ENCODE results near the gene PPP2R5E. TPM values are rescaled to one million over a fixed set of nuclear protein-coding genes. Genes with fewer than 3 reads are reported as not detected.

The PPP2R5E gene
- total RNA-seq, 1 donor from 2014 or later, result 5.7 TPM

- Histone ChIP-seq H3K36me3 (no peaks in the 10 kb centered on the region), H3K4me1 (peaks cover 0 to 8% of the 10 kb centered on the region in 2 donors), H3K27me3 (no peaks in the 10 kb centered on the region), H3K4me3 (no peak overlapping the region), H3K9me3 (no peaks in the 10 kb centered on the region), H3K27ac (no peak overlapping the region)
- intact Hi-C loops (cut with DNase I), result no loop called here
- TF ChIP-seq CTCF (IDR thresholded peaks at IDR 0.05), result no peak
- no peak for DNase-seq (ENCODE audit: low spot score in 2 of 2)
These were observed 83.4 kb downstream of the PPP2R5E start for GRCh38 chr14:63459738-63460137.

DNA sequence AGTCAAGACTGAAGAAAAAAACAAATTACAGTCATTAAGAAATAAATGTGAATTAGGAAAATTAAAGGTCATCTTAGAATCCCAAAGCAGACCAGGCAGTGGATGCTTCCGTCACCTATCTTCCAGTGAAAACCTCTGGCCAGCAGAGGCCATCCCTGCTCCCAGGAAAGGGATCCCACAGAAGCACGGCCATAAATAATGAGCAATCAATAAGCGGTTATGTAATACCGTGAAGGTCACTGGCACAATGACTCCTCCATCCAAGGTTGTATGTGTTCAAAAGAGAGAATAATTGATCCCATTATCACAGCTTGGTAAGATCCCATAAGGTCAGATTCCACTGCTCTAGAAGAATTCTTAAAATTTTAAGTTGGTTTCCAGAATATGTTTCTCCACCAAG, 85.7 kb downstream of the PPP2R5E start:
- Histone ChIP-seq H3K4me1 (peaks cover 0 to 8% of the 10 kb centered on the region in 2 donors), H3K27ac (no peak overlapping the region), H3K36me3 (no peaks in the 10 kb centered on the region), H3K27me3 (no peaks in the 10 kb centered on the region), H3K9me3 (no peaks in the 10 kb centered on the region), H3K4me3 (no peak overlapping the region)
- no peak for DNase-seq (ENCODE audit: low spot score in 2 of 2)
- intact Hi-C loops (cut with DNase I), result no loop called here
- no peak for TF ChIP-seq CTCF (IDR thresholded peaks at IDR 0.05)

- TF ChIP-seq CTCF (IDR thresholded peaks at IDR 0.05), result no peak
- Histone ChIP-seq H3K4me1 (peaks cover 0 to 3% of the 10 kb centered on the region in 2 donors), H3K4me3 (no peak overlapping the region), H3K36me3 (peaks cover 0 to 4% of the 10 kb centered on the region in 2 donors), H3K9me3 (no peaks in the 10 kb centered on the region), H3K27me3 (no peaks in the 10 kb centered on the region), H3K27ac (no peak overlapping the region)
- no peak for DNase-seq (ENCODE audit: low spot score in 2 of 2)
- intact Hi-C loops (cut with DNase I), result no loop called here
These were observed 88.1 kb downstream of the PPP2R5E start for GRCh38 chr14:63454863-63455622.

DNA sequence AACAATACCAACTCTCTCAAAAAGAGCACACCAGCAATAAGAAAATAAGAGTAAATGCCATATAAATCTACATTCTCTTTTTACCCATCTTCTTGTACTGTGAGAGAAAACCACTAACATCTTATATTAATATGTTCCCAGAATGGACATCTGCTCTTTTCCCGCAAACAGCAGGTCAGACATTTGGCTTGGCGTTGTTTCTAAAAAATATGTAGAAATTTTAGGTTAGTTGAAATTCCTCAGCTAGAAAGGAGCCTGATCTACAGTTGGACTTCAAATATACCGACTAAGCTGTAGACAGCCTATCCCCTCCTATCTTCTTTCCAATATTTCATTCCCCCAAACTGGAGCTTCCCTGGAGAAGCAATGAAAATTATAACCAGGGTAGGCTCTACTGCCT, 88.7 kb downstream of the PPP2R5E start:
- Histone ChIP-seq H3K27me3 (no peaks in the 10 kb centered on the region), H3K27ac (no peak overlapping the region), H3K4me3 (no peak overlapping the region), H3K4me1 (peaks cover 0 to 2% of the 10 kb centered on the region in 2 donors), H3K9me3 (no peaks in the 10 kb centered on the region), H3K36me3 (peaks cover 0 to 4% of the 10 kb centered on the region in 2 donors)
- DNase-seq (ENCODE audit: low spot score in 2 of 2), result no peak
- no peak for TF ChIP-seq CTCF (IDR thresholded peaks at IDR 0.05)
- intact Hi-C loops (cut with DNase I), result no loop called here

- Histone ChIP-seq H3K4me1 (no peaks in the 10 kb centered on the region), H3K27ac (no peak overlapping the region)
- intact Hi-C loops (cut with DNase I), result no loop called here
These were observed 89.7 kb downstream of the PPP2R5E start for GRCh38 chr14:63453443-63453936.

More at GRCh38 chr14:63453443-63453936, 89.7 kb downstream of the PPP2R5E start:
- no peak overlapping the region for H3K4me3 ChIP-seq
- H3K27me3 ChIP-seq, result no peaks in the 10 kb centered on the region
- no peaks in the 10 kb centered on the region for H3K9me3 ChIP-seq
- no peak for DNase-seq (ENCODE audit: low spot score in 2 of 2)
- peaks cover 0 to 4% of the 10 kb centered on the region in 2 donors for H3K36me3 ChIP-seq
- TF ChIP-seq CTCF (IDR thresholded peaks at IDR 0.05), result no peak

Measured in ascending aorta (tissue), 2 donors.